Smooth muscle cell (in vitro differentiated cells): ENCODE results near the gene SORT1. TPM values are rescaled to one million over a fixed set of nuclear protein-coding genes. Genes with fewer than 3 reads are reported as not detected.

Source experiments
- DNase-seq: peaks from one replicate; lab custom pipeline; 2025; ENCODE audit not compliant: unreplicated experiment; lab: John Stamatoyannopoulos, UW
- H2AFZ ChIP-seq: fragments of 200-600 bp; sonication (generic); 2 replicates; pipeline ENCODE4 v1.6.0; 2016; ENCODE audit warnings: antibody characterized with exemption, low read depth, mild to moderate bottlenecking
- H3F3A ChIP-seq: fragments of 200-600 bp; sonication (generic); 2 replicates; pipeline ENCODE4 v1.6.0; 2017; ENCODE audit warnings: antibody characterized with exemption, low read depth
- H3K27ac ChIP-seq: fragments of 200-600 bp; sonication (generic); 2 replicates; pipeline ENCODE4 v1.5.1; 2016; ENCODE audit warnings: low read depth, mild to moderate bottlenecking
- H3K27me3 ChIP-seq: fragments of 200-600 bp; sonication (generic); 2 replicates; pipeline ENCODE4 v1.6.1; 2016; ENCODE audit warnings: low read depth, mild to moderate bottlenecking
- H3K36me3 ChIP-seq: fragments of 200-600 bp; sonication (generic); 2 replicates; pipeline ENCODE4 v1.5.1; 2016; ENCODE audit warnings: low read depth
- H3K4me1 ChIP-seq: fragments of 200-600 bp; sonication (generic); 2 replicates; pipeline ENCODE4 v1.5.1; 2016; ENCODE audit warnings: low read depth
- H3K4me2 ChIP-seq: fragments of 200-600 bp; sonication (generic); 2 replicates; pipeline ENCODE4 v1.6.0; 2016; ENCODE audit warnings: mild to moderate bottlenecking
- H3K4me3 ChIP-seq: fragments of 200-600 bp; sonication (generic); 2 replicates; pipeline ENCODE4 v1.5.1; 2016; ENCODE audit warnings: mild to moderate bottlenecking
- H3K79me2 ChIP-seq: fragments of 200-600 bp; sonication (generic); 2 replicates; pipeline ENCODE4 v1.6.0; 2016; ENCODE audit warnings: low read depth, mild to moderate bottlenecking
- H3K9ac ChIP-seq: fragments of 200-600 bp; sonication (generic); 2 replicates; pipeline ENCODE4 v1.6.0; 2016; ENCODE audit warnings: low read depth
- H3K9me3 ChIP-seq: fragments of 200-600 bp; sonication (generic); replicated peaks from 2 replicates; pipeline ENCODE4 v1.5.1; 2016; ENCODE audit warnings: low read depth
- H4K20me1 ChIP-seq: fragments of 200-600 bp; sonication (generic); 2 replicates; pipeline ENCODE4 v1.6.0; 2016; ENCODE audit warnings: low read depth
- WGBS: methylation state at CpG from one replicate; pipeline ENCODE4 v1.1.7; 2016; ENCODE audit warnings: low lambda C conversion rate; 5-methylcytosine and 5-hydroxymethylcytosine counted together
- polyA plus RNA-seq: library from polyadenylated mRNA; unstranded; fragments of >200 nt; fragmentation: Nextera tagmentation; extraction: Ambion mirVana; gene quantifications from 2 replicates; pipeline ENCODE4 v1.2.1, GENCODE V29; 2016
- total RNA-seq: library from RNA; depleted of rRNA; stranded (reverse); fragments of >200 nt; gene quantifications from 2 replicates; pipeline ENCODE4 v1.2.3, GENCODE V29; 2014
- TF ChIP-seq, protein P1 (sequence below): fragments of 200-600 bp; sonication (generic); IDR thresholded peaks from 2 replicates; pipeline ENCODE4 v1.5.1; 2017; ENCODE audit warnings: borderline replicate concordance, mild to moderate bottlenecking, antibody characterized with exemption; ENCODE audit not compliant: insufficient read depth, poor library complexity, severe bottlenecking

The SORT1 gene
- total and polyA plus RNA-seq, 2 experiments from 2014 or later = 9.8 to 31.4 TPM

GRCh38 chr1:109282952-109283747, 114.6 kb downstream of the SORT1 start, which contains the start of gene PSRC1:
Gene PSRC1 (minus strand): TSS chr1:109283145.
- WGBS = 2% methylated on average over 49 of the region's 56 CpGs
- Histone ChIP-seq H2AFZ (peak within 1 kb of the TSS; percentile 76), H3K79me2 (peaks cover 15% of the 10 kb centered on the region), H3K27ac (peak within 1 kb of the TSS; percentile 51), H3K4me2 (peak within 1 kb of the TSS; percentile 86), H3K36me3 (no peaks in the 10 kb centered on the region), H3K27me3 (no peaks in the 10 kb centered on the region), H4K20me1 (no peaks in the 10 kb centered on the region), H3K4me3 (peak within 1 kb of the TSS; percentile 81), H3K9ac (peak within 1 kb of the TSS; percentile 31), H3K4me1 (no peaks in the 10 kb centered on the region), H3F3A (no peaks in the 10 kb centered on the region), H3K9me3 (no peaks in the 10 kb centered on the region)
- TF ChIP-seq, protein P1, sequence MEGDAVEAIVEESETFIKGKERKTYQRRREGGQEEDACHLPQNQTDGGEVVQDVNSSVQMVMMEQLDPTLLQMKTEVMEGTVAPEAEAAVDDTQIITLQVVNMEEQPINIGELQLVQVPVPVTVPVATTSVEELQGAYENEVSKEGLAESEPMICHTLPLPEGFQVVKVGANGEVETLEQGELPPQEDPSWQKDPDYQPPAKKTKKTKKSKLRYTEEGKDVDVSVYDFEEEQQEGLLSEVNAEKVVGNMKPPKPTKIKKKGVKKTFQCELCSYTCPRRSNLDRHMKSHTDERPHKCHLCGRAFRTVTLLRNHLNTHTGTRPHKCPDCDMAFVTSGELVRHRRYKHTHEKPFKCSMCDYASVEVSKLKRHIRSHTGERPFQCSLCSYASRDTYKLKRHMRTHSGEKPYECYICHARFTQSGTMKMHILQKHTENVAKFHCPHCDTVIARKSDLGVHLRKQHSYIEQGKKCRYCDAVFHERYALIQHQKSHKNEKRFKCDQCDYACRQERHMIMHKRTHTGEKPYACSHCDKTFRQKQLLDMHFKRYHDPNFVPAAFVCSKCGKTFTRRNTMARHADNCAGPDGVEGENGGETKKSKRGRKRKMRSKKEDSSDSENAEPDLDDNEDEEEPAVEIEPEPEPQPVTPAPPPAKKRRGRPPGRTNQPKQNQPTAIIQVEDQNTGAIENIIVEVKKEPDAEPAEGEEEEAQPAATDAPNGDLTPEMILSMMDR = peak; percentile 26
- DNase-seq = peak; percentile 88

- Histone ChIP-seq H3K4me3 (peak overlapping the region; percentile 81), H3K36me3 (no peaks in the 10 kb centered on the region), H4K20me1 (no peaks in the 10 kb centered on the region), H3K79me2 (peaks cover 15% of the 10 kb centered on the region), H3K27ac (no peak overlapping the region), H3K27me3 (no peaks in the 10 kb centered on the region), H3K9ac (peak overlapping the region; percentile 31), H3K4me1 (no peaks in the 10 kb centered on the region), H3F3A (no peaks in the 10 kb centered on the region), H3K4me2 (peak overlapping the region; percentile 86), H3K9me3 (no peaks in the 10 kb centered on the region), H2AFZ (peak overlapping the region; percentile 76)
- TF ChIP-seq, protein P1 = no peak
- no peak for DNase-seq
- 4% methylated on average over 10 of the region's 10 CpGs for WGBS
Observed at GRCh38 chr1:109282497-109282951, 115.2 kb downstream of the SORT1 start.

DNA sequence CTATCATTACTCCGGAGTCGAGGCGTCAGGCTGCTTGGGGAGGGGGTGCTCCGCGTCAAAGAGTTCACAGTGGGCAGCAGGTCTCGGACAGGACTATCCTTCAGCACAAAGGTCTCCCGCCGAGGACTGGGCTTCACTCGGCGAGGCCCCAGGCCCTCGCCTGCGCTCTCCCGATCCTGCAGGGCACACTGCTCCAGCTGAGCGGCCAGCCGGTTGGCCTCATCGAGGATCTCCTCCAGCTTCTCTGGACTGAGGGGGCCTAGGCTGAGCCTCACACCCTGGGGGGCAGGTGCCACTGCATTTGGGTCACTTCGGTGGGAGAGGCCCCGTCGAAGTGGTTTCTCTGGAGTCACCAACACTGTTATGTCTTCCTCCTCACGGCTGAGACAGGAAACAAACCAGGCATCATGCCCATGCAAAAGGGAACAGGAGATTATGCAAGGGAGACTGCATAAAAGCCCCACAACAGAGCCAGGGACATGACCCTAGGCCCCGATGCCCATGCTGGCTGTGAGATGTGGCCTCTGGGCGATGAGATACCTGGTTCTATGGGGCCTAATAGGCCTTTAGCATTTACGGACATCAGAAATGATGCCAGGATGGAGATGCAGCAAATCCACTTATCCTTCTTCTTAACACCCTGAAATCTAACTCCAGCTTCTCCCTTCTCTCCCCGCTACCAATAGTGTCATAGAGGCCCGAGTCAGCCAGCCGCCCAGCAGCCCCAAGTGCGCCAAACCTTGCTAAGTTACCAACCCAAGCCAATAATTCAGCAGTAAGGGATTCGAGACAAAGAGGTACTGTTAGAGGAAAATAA, 115.8 kb downstream of the SORT1 start:
- no peaks in the 10 kb centered on the region for H4K20me1 ChIP-seq
- peak overlapping the region; percentile 81 for H3K4me3 ChIP-seq
- H3K36me3 ChIP-seq = no peaks in the 10 kb centered on the region
- 80% methylated on average over 28 of the region's 28 CpGs for WGBS
- H3F3A ChIP-seq = no peaks in the 10 kb centered on the region
- H3K9me3 ChIP-seq = no peaks in the 10 kb centered on the region
- no peak for DNase-seq
- H3K4me2 ChIP-seq = peak overlapping the region; percentile 86
- no peaks in the 10 kb centered on the region for H3K27me3 ChIP-seq
- no peak overlapping the region for H3K9ac ChIP-seq
- H3K4me1 ChIP-seq = no peaks in the 10 kb centered on the region
- peak overlapping the region; percentile 76 for H2AFZ ChIP-seq
- no peak overlapping the region for H3K27ac ChIP-seq
- TF ChIP-seq, protein P1 = no peak
- peaks cover 15% of the 10 kb centered on the region for H3K79me2 ChIP-seq
